HL-60 (cell line): ENCODE data around the gene TSC22D2.

Experiments
- DNase-seq, 2 experiments: peaks; one replicate each; pipeline ENCODE4 v3.0.0-alpha.2; 2010 to 2020; ENCODE audit warnings: low read depth in 1 of 2, low spot score in 1 of 2
- H3K27ac ChIP-seq: fragments of 250-450 bp; sonication (Bioruptor Pico); replicated peaks from 2 replicates; pipeline ENCODE4 v1.5.1; 2020; ENCODE audit warnings: mild to moderate bottlenecking, moderate library complexity
- H3K27me3 ChIP-seq: fragments of 250-450 bp; sonication (Bioruptor Pico); 2 replicates; pipeline ENCODE4 v1.5.1; 2021; ENCODE audit warnings: mild to moderate bottlenecking, moderate library complexity; ENCODE audit not compliant: insufficient read depth, poor library complexity, severe bottlenecking
- H3K4me3 ChIP-seq: replicated peaks from 2 replicates; pipeline ENCODE4 v1.5.1; 2011; ENCODE audit warnings: mild to moderate bottlenecking, control low read depth, low read length; ENCODE audit not compliant: insufficient read depth
- CTCF ChIP-seq: IDR thresholded peaks from one replicate; pipeline ENCODE4 v1.5.1; 2011; ENCODE audit warnings: low read length, control low read depth, inconsistent platforms; ENCODE audit not compliant: insufficient read depth
- GABPA ChIP-seq: IDR thresholded peaks from 2 replicates; pipeline ENCODE4 v1.6.1; 2012; ENCODE audit warnings: low read depth
- POLR2AphosphoS5 ChIP-seq: IDR thresholded peaks from 2 replicates; pipeline ENCODE4 v1.6.1; 2012; ENCODE audit warnings: low read depth
- REST ChIP-seq: IDR thresholded peaks from 2 replicates; pipeline ENCODE4 v1.6.1; 2012; ENCODE audit warnings: low read depth; ENCODE audit not compliant: insufficient replicate concordance
- SPI1 ChIP-seq: IDR thresholded peaks from 2 replicates; pipeline ENCODE4 v1.6.1; 2012; ENCODE audit warnings: low read depth, mild to moderate bottlenecking, borderline replicate concordance

TSC22D2 gene

GRCh38 chr3:150490277-150490986, 82.3 kb downstream of the TSC22D2 start:
- H3K27ac ChIP-seq = no peak overlapping the region
- no peak overlapping the region for H3K4me3 ChIP-seq
- DNase-seq = no peak
- TF ChIP-seq CTCF (no peak), REST (no peak), SPI1 (no peak), GABPA (no peak), POLR2AphosphoS5 (no peak)
- no peaks in the 10 kb centered on the region for H3K27me3 ChIP-seq

GRCh38 chr3:150494411-150494977, 86.4 kb downstream of the TSC22D2 start:
- no peak overlapping the region for H3K4me3 ChIP-seq
- H3K27ac ChIP-seq = no peak overlapping the region
- DNase-seq = no peak
- H3K27me3 ChIP-seq = no peaks in the 10 kb centered on the region
- TF ChIP-seq SPI1 = no peak
- no peak for TF ChIP-seq GABPA
- TF ChIP-seq REST = no peak
- no peak for TF ChIP-seq CTCF
- TF ChIP-seq POLR2AphosphoS5 = no peak

GRCh38 chr3:150495149-150495548, 87.1 kb downstream of the TSC22D2 start:
- no peak for TF ChIP-seq REST
- TF ChIP-seq GABPA = no peak
- no peaks in the 10 kb centered on the region for H3K27me3 ChIP-seq
- H3K4me3 ChIP-seq = no peak overlapping the region
- peak in 1 of 2 experiments; percentile 35 for DNase-seq
- no peak overlapping the region for H3K27ac ChIP-seq
